AG08395 (cell line): ENCODE measurements around the gene FOSB.

Source experiments
- DNase-seq: peaks from one replicate; pipeline ENCODE4 v3.0.0; 2012; ENCODE audit warnings: mixed read lengths, low spot score

FOSB gene

GRCh38 chr19:45485305-45486077, 17.7 kb downstream of the FOSB start:
- DNase-seq, result peak; percentile 93

DNA sequence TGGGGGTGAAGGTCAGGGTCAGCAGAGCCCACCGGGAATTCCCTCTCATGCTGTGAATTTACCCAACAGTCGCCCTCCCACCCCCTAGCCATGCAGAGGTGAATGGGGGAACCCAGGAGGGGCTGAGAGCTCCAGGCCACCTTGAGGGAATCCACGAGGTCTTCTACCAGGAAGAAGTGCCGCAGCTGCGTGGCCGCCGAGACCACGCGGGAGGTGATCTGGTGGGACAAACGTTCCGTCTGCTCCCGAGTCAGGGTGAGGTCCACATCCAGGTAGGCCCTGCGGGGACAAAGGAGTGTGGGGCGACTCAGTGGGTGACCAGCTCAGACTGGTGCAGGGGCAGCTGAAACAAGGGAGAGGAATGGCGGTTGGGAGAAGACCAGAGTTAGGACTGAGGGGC, 20.9 kb downstream of the FOSB start:
- DNase-seq, result no peak

DNA sequence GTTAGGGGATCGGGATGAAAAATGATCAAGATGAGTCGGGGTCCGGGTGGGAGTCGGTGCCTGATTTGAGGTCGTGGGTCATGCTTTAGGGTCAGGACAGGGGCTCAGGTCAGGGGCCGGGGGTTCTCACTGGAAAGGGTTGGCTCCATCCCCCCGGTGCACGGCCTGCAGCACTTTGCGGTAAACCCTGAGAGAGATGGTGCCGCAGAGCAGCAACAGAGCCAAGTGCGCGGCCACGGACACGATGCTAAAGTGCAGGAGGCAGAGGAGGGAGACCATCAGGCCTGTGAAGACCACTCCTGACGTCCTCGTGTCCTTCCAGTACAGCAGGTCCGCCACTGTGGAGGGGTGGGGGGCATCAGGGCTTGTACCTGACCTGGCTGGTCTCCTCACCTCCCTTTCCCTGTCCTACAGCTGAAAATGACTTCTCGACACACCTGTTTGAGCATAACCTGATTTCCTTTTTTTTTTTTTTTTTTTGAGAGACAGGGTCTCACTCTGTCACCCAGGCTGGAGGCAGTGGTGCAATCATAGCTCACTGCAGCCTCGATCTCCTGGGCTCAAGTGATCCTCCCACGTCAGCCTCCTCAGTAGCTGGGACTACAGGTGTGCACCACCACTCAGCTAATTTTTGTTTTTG, 21.5 kb downstream of the FOSB start:
- no peak for DNase-seq

GRCh38 chr19:45492137-45492626, 24.4 kb downstream of the FOSB start:
- no peak for DNase-seq

- peak; percentile 61 for DNase-seq
Observed at GRCh38 chr19:45492627-45493470, 25.1 kb downstream of the FOSB start.

DNA sequence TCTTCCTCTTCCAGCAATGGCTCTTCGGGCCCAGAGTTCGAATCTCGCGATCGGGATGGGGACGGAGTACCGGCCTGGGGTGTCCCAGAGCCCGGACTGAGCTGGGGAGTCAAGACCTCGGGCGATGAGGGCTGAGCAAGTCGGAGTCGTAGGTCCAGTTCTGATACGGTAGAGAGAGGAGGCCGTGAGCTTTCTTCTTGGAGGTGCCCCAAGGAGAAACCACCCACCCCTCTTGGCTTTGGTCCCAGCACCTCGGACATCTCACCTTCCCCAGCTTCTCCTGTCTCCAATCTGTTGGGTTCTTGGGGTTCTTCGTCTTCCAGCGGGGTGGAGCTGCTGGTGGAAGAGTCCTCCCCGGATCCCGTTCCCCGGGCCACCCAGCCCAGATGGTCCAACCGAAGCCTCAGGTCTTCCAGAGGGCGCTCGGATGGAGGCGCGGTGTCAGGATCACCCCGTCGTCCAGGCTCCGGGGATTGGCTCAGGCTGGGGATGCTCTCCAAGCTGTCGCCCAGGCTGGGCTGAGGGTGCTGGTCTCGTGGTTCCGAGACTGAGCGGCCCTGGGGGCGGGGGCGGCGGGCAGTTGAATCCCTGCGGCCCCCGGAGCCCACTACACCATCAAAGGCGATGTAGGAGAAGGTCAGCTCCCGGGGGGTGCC, 26.6 kb downstream of the FOSB start:
- no peak for DNase-seq

- DNase-seq, result no peak
Observed at GRCh38 chr19:45495178-45495577, 27.4 kb downstream of the FOSB start.

DNA sequence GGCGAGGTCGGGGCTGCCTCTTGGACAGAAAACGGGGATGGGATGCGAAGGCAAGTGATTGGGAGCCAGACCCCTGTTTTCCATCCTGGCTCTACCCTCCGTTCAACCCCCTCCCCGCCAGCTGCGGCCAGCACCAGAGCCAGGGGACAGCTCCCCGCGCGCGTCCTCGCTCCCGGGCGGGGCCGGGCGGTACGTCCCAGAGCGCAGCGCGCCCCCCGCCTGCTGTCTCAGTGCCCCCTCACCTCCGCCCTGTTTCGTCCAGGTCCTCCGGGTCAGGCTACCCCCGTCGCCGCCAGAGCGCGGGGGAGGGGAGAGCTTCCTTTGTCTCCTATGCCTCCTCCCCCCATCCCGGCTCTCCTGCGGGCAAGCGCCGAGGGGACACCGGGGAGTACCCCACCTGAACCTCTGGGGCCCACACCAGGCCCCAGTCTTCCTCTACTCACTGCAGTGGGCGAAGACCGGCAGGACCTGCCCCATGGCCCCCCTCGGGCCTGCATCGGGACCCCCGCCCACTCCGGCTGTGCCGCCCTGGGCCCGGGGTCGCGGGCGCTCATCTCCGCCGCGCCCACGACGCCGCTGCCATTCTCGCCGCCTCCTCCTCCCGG, 28.7 kb downstream of the FOSB start:
- DNase-seq, result peak; percentile 38

DNA sequence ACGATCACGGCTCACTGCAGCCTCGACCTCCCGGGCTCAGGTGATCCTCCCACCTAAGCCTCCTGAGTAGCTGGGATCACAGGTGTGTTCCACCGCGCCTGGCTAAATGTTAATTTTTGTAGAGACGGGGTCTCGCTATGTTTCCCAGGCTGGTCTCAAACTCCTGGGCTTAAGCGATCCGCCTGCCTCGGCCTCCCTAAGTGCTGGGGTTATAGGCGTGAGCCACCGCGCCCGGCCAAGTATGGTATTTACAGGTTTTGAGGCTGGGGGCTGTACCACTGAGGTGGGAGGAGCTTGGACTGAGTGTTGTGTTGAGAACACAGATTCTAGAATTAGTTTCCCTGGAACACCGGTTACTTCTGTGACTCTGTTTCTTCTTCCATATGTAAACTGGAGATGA, 30.0 kb downstream of the FOSB start:
- no peak for DNase-seq

DNA sequence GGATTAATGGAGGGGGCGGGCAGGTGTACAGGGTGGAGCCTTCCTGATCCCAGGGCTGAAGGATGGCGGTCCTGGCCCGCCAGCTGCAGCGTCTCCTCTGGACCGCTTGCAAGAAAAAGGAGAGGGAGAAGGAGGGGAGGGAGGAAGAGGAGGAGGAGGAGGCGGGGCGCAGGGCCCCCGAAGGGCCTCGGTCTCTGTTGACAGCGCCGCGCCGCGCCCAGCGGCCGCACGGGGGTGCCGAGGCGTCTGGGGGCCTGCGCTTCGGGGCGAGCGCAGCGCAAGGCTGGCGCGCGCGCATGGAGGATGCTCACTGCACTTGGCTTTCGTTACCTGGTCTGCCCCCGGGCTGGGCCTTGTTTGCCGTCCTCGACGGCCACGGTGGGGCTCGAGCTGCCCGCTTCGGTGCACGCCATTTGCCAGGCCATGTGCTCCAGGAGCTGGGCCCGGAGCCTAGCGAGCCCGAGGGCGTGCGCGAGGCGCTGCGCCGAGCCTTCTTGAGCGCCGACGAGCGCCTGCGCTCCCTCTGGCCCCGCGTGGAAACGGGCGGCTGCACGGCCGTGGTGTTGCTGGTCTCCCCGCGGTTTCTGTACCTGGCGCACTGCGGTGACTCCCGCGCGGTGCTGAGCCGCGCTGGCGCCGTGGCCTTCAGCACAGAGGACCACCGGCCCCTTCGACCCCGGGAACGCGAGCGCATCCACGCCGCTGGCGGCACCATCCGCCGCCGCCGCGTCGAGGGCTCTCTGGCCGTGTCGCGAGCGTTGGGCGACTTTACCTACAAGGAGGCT, 30.8 kb downstream of the FOSB start, which contains the start of gene PPM1N:
PPM1N (plus strand) TSS at position 33 of the 785 bp plus-strand sequence; CDS start at position 63, 30 bp downstream.
- DNase-seq, result no peak

DNA sequence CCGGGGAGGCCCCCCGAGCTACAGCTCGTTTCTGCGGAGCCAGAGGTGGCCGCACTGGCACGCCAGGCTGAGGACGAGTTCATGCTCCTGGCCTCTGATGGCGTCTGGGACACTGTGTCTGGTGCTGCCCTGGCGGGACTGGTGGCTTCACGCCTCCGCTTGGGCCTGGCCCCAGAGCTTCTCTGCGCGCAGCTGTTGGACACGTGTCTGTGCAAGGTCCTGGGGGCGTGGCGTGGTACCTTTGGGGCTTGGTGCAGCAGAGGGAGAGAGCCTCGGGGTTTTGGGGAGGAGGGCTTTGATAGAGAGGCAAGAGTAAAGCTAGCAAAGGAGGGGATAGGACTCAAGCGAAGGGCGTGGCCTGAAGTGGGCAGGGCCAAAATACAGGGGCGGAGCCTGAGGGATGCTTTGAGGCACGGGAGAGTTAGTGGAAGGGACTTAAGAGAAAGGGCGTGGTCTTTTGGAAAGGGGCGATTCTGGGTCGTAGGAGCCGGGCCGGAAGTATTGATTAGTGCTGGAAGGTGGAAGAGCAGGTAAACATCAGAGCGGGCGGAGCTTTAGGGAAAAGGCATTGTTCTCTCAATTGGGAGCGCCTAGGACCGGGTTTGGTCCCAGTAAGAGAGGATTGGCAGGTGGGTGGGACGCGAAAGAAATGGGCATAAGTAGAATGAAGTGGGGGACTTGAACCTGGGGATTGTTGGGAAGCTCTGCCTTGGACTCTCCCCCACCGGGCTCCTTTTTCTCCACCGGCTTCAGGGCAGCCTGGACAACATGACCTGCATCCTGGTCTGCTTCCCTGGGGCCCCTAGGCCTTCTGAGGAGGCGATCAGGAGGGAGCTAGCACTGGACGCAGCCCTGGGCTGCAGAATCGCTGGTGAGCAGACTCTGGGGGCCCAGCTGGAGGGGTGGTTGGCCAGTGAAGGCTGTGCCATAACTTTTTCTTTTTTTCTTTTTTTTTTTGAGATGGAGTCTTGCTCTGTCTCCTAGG, 31.7 kb downstream of the FOSB start:
- no peak for DNase-seq

GRCh38 chr19:45500918-45501729, 33.3 kb downstream of the FOSB start:
- no peak for DNase-seq

GRCh38 chr19:45501730-45502014, 33.9 kb downstream of the FOSB start:
- no peak for DNase-seq

DNA sequence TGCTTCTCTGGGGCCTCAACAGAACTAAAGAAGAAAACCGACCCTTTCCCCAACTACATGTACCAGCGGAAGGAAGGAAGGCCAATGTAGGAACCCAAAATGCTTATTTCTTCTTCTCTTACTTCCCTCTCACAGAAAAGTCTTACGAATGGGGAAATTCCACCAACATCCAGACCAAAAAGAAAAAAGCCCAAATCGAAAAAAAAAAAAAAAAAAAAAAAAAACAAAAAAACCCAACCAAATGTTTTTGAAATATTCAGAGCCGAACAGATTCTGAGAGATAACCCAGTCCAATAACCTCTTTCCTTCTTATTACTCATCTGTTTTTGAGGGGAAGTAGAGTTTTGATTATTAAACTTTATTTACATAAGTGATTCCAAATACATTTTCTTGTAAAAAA, 34.3 kb downstream of the FOSB start:
- DNase-seq, result no peak

GRCh38 chr19:45503909-45504308, 36.1 kb downstream of the FOSB start:
- DNase-seq, result no peak

DNA sequence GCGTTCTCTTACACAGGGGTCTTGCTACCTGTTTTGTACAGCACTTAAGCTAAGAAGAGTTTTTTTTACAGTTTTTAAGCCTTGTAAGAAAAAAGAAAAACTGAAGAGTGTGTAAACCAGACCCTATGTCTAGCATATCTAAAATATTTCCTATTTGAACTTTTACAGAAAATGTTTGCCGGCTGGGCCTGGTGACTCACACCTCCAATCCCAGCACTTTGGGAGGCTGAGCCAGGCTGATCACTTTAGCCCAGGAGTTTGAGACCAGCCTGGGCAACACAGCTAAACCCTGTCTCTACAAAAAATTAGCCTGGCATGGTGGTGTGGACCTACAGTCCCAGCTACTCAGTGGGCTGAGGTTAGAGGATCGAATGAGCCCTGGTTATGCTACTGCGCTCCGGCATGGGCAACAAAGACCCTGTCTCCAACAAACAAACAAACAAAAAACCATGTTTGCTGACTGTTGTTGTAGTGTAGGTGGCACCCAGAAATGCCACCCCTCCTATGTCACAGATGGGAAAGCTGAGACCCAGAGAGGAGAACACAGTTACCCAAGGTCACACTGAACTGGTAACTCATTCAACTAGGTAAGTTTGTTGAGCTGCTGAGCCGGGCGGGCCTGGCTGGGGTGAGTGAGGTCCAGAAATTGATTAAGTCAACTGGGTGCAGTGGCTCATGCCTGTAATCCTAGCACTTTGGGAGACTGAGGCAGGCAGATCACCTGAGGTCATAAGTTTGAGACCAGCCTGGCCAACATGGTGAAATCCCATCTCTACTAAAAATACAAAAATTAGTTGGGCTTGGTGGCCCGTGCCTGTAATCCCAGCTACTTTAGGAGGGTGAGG, 37.6 kb downstream of the FOSB start:
- DNase-seq, result no peak

DNA sequence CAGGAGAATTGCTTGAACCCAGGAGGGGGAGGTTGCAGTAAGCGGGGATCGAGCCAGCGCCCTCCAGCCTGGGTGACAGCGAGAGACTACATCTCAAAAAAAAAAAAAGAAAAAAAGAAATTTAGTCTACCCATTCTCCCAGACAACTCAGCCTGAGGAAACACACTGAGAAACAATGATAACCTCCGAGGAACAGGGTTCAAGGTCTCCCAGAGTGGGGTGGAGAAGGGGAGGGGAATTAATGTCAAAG, 38.1 kb downstream of the FOSB start:
- no peak for DNase-seq
